HG02970 (cell line): ENCODE data around the gene ANTXR1.

ENCODE experiments used
- ATAC-seq: cut with Tn5 transposase; IDR thresholded peaks from one replicate; pipeline ENCODE4 v1.9.1; 2021; ENCODE audit warnings: mild to moderate bottlenecking, moderate library complexity, moderate number of reproducible peaks; ENCODE audit not compliant: unreplicated experiment, low FRiP score

The ANTXR1 gene

DNA sequence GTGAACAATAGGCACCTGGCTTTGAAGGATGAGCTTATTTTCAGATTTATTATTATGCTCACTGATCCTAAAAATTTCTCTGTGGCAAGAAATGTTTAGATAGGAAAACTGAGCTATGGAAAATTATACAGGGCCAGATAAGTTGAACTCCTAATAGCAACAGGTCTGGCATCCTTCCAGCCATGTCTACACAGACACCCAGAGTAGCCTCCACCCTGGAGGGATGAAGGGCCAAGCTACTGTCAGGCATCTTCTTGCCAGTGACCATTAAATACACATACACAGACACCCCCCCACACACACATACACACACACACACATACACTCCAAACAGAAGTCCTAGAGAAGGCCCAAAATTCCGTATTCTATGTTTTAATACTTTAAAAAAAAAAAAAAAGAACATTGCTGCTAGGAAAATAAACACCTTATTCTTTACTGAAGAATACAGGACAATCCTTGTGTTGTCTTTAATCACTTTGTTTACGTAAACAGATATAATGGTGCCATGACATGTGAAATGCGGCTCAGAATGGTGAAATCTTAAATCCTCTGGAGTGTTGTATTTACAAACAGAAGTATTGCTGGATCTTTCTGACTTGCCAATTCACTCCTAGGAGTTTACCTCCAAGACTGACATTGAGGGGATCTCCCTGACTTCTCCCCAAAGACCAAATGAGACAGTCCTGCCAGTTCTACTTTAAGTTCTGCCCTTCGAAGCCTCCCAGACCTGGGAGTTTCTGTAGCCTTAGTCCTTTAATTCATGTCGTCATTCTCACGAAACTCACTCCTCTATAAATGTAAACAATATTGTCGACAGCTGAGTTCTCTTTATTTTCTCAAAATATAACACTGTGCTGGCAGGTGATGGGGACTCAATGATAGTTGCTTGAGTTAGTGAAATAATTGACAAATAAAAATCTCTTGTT, 163.1 kb downstream of the ANTXR1 start:
- no peak for ATAC-seq

DNA sequence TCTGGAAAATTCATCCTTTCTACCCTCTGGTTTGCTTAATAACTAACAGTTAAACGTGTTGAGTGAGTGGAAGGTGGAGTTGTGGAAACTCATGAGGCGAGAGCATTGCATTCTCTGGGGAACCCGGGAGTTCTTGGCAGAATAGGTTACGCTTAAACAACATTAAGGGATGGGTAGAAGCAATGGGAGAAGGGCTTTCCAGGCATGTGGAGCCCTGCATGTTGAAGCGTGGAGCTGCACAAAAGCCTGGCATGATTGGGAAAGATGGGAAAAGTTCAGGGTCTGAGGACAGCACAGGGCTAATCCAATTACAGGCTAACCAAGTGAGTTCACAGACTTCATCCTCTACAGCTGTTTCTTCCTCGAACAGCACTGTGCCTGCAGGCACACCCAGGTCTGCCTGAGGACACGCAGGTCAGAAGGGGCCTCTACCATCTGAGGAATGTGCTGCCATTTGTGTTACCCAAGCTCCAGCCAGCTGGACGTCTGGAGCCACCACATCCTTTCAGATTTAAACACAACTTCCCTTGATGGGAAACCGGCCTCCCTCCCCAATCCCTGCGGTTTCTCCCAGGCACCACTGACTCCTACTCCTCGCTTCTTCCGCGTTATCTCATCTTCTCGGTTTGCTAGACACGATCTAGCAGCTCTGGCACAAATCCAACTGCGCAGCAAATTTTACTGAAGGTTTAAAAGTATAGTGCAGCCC, 164.2 kb downstream of the ANTXR1 start:
- no peak for ATAC-seq

DNA sequence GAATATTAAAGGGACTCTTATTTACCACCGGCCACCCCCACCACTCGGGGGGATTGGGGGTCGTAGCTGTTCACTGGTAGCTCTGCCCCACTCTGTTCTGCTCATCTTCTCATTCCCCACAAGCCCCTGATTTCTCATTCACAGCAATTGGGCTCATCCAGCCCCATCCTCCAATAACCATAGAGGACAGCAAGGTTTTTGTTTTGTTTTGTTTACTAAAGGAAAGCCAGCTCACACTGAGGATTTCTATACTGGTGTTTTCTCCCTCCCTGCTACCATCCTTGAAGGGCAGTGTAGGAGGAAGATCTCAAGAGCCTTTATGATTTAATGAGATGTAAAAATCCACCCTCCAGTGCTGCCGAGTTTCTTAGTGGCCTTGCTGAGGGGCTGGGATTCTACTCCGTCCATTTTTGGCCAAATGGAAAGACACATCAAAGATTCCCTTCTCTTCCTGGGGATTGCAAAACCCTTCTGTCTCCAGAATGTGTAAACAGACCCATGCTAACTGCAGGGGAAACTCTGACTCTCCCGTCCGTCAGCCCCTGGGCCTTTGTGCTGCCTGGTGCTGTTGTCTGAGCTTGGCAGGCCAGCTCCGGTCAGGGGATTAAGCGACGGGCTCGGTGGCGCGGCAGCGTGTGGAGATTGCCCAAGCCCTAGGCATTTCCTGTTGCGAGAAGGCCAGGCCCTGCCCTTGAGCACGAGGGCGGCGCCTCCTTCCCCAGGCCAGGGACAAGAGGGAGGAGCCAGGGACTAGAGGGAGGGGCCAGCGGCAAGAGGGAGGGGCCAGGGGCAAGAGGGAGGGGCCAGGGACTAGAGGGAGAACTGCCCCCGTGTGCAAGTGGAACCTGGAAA, 165.0 kb downstream of the ANTXR1 start:
- ATAC-seq, result no peak

DNA sequence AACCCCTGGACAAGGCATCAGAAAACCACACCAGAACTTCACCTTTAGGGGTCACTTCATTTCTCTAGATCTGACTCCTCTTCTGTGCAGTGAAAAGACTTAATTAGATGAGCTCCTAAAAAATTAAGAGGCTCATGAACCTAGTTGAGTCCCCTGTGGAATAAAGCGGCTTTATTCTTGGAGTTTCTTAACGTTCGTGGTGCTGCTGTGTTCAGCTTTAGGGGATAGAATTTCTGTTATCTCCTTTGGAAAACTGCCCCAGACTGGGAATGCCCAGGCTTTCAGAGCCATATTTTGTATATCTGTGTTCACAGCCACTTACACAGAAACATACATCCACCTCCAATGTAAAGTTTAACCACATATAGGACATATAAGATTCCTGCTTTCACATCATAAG, 165.8 kb downstream of the ANTXR1 start:
- no peak for ATAC-seq

GRCh38 chr2:69180227-69180626, 167.2 kb downstream of the ANTXR1 start:
- no peak for ATAC-seq

DNA sequence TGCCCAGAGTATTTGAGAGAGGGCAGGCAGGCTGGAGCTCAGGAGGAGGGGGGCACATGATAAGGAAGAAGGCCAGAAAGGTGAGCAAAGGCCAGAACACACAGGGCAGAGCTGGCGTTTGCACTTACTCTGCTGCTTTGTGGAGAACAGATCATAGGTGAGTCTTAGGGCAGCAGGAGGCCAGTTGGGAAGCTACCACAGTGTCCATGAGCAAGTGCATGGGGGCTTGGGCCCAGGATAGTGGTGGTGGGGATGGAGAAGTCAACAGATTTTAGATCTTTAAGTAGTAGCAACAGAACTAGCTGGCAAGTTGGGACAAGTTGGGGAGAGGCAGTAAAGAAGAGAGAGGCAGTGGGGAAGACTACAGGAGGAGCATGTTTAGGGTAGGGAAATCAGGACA, 168.0 kb downstream of the ANTXR1 start:
- no peak for ATAC-seq

DNA sequence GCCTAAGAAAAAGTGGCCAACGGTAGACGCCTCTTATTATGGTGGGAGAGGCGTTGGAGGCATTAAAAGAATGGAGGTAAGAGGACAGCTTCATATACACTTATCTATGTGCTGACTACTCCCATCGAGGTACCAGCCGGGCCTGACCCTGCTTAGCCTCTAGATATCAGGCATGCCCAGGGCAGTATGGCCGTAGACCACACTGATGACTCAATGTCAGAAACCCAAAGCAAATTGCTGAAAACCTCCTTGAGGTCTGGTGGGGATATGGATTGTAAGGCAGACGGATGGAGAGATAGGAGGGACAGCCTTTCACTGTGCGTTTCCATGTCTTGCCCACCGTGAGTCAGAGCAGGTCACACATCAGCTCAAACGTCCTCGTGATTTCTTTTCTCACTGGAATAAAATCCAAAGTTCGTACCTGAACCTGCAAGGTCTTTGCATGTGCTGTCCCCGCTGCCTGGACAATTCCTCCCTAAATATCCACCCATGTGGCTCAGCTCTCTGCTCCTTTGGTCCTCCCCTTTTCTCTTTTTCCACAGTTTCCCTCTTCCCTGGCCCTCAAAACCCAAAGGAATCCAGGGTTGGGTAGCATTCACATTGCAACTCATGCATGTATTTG, 168.9 kb downstream of the ANTXR1 start:
- no peak for ATAC-seq

- no peak for ATAC-seq
These were observed 170.7 kb downstream of the ANTXR1 start for GRCh38 chr2:69183659-69184058.

DNA sequence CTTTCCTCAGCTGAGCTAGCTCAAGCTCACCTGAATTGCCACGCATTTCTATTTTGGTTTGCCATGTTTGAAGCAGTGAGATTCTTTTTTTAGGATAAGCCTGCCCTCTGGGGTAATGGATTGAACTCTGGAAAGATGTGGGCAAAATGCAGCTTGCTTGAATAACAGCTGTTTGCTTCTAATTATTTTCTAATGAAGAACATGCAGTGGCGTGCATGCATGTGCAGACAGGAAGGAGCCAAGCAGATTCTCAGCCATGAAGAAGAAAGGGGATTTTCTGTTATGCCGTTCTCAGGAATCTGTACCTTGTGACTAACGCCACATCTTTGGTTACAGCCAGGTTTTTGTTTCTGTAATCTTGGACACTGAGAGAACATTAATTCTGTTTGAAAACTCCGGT, 171.2 kb downstream of the ANTXR1 start:
- ATAC-seq, result no peak

DNA sequence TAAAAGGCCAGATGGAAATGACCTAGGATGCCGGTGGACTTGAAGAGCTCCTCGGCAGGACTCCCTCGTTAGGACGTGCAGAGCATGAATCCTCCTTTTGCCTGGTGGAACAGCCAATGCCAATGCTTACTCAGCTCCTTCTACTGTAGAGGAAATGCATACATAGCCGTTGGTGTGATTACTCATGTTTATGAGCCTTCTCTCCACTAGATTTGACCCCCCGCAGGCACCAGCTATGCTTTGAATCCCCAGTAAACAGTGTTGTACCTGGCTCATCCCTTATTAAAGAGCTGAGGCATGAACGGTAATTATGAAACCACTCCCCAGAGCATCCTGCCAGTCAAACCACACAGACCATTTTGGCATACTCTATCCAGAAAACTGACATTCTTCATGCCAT, 172.8 kb downstream of the ANTXR1 start:
- ATAC-seq, result no peak

- no peak for ATAC-seq
These were observed 173.6 kb downstream of the ANTXR1 start for GRCh38 chr2:69186614-69187013.

GRCh38 chr2:69188182-69188900, 175.4 kb downstream of the ANTXR1 start:
- ATAC-seq, result no peak

- no peak for ATAC-seq
These were observed 177.9 kb downstream of the ANTXR1 start for GRCh38 chr2:69190743-69191404.

DNA sequence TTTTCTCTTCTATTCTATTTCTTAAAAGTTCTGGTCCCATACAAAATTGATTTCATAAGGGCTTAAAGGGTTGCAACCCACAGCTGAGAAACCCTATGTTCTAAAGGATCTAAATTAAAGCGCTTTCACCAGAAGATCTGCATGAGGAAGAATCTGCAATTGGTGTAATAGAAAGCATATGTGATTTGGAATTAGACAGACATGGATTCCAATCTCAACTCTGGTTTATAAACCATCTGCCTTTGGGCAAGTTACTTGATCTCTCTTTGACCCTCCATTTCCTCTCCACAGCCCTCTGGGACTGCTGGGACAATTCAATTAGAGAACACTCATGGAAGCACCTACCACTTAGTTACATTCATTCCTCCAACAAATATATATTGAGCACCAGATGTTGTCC, 178.7 kb downstream of the ANTXR1 start:
- no peak for ATAC-seq

GRCh38 chr2:69192176-69192945, 179.4 kb downstream of the ANTXR1 start:
- ATAC-seq, result no peak

DNA sequence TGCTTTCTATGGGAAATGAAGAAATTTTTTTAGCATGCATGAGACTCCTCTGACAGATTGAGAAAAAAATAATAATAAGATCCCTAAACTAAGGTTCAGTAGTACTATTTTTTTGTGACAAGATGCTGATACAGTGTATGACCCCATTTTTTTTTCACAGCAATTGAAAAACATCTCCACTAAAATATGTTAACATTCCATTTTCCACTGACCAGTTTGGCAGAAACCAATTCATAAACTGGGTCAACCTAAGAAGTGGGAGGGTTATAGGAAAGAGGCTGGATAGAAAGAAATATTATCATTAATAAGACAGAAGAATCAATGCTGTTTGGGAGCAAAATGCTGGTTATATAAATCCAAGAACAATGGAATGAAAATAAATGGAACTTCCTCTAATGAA, 182.7 kb downstream of the ANTXR1 start:
- ATAC-seq, result no peak

DNA sequence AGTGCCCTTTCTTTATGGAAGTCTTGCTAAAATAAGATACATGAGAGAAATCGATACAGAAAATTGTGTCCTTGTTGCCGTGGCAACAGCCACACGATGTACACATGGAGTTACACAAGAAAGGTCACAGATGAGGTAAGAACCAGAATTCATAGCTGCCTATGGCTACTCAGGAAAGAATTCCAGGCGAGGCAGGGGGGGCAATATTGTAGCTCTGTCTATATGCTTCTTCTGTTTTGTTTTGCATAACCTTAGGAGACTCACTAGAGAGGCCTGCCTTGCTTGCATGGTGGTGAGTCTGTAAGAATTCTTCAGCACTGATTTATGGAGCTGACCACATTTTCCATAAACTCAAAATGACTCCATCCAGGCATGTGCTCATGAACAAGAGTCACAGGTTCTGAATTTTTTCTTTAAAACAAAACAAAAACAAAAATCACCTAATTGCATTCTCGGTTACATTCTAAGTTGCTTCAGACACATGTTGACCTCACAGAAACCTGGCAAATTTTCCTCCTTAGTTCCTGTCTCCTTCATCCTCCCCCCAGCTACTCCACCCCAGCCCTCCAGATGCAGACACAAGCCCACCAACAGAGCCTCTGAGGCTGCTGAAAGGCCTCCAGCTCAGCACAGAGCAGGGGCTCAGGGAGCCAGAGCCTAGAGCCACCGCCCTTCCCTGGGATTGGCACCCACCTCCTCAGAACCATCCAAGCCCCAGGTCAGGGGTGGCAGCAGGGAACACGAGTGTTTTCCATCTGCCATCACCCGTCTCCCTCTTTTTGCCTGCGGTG, 183.5 kb downstream of the ANTXR1 start:
- ATAC-seq, result no peak

DNA sequence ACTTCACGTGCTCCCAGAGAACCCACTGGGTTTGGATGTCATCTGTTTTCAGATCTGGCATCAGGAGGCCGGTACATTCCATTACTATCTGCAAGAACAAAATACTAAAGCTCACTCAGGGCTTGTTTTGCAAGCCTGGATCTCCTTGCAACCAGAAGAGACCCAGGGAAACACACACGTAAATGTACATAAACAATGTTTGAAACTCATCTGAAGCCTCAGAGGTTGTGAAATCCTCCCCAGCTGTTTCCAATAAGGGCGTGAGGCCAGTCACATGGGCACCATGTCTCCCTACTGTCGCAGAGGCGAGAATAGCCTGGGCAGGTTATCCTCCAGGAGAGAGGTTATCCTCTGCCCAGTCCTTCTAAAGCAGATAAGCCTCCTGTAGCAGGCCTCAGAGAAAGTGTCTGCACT, 187.1 kb downstream of the ANTXR1 start:
- ATAC-seq, result no peak
